SH-SY5Y (cell line): ENCODE measurements around the gene PPP3R1.

ENCODE experiments used
- GATA2 ChIP-seq: IDR thresholded peaks from 2 replicates; pipeline ENCODE4 v1.6.1; 2011; ENCODE audit warnings: mild to moderate bottlenecking, low read depth, low read length
- GATA3 ChIP-seq: IDR thresholded peaks from 2 replicates; pipeline ENCODE4 v1.6.1; 2011; ENCODE audit warnings: low read depth, mild to moderate bottlenecking, low read length, moderate library complexity

DNA sequence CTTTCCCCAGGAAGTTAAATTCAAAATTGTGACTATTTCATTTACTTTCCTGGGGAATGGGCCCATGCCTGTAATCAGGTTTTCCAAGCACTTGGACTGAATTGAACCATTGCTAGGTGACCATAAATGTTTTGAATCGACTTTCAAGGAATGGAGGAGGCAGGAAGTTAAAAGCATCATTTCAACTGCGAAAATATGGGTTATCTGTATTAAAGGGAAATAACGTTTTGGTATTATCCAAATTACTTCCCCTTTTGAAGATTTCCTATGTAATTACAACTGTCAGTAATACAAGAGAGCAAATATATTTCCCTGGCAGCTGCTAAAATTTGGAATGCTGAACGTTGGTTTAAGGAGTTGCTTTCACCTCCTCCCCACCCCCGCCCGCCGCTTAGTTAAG, 75.7 kb downstream of the PPP3R1 start:
- no peak for TF ChIP-seq GATA2
- TF ChIP-seq GATA3 = no peak
